Activated CD8-positive, alpha-beta memory T cell treated with anti-CD3 and anti-CD28 coated beads, Interleukin-2, amount 50 U/mL, for 48 hours (primary cell): ENCODE results near the gene SGF29.
"Not testable (repeated sequence)": the region's sequence is repeated elsewhere in the genome, so short reads cannot be mapped to it uniquely, and the experiment has no call there.

Source experiments
- DNase-seq: peaks from one replicate; pipeline ENCODE4 v3.0.0-alpha.2; 2020

The SGF29 gene

GRCh38 chr16:28567292-28567691, 13.6 kb downstream of the SGF29 start:
- DNase-seq, result no peak

GRCh38 chr16:28569021-28569420, 15.3 kb downstream of the SGF29 start:
- DNase-seq, result no peak

GRCh38 chr16:28569968-28570752, 16.4 kb downstream of the SGF29 start:
- DNase-seq, result no peak

GRCh38 chr16:28572696-28573510, 19.2 kb downstream of the SGF29 start:
- no peak for DNase-seq

GRCh38 chr16:28573738-28574718, 20.3 kb downstream of the SGF29 start:
- DNase-seq, result no peak

- DNase-seq, result no peak
Measured at GRCh38 chr16:28574925-28575324, 21.2 kb downstream of the SGF29 start.

- no peak for DNase-seq
Measured at GRCh38 chr16:28575446-28576109, 21.9 kb downstream of the SGF29 start.

GRCh38 chr16:28580726-28581315, 27.1 kb downstream of the SGF29 start:
- no peak for DNase-seq

GRCh38 chr16:28585674-28586073, 32.0 kb downstream of the SGF29 start:
- DNase-seq, result no peak

GRCh38 chr16:28586466-28586865, 32.7 kb downstream of the SGF29 start:
- no peak for DNase-seq

- DNase-seq, result no peak
Measured at GRCh38 chr16:28587386-28587785, 33.7 kb downstream of the SGF29 start.

GRCh38 chr16:28589069-28589468, 35.3 kb downstream of the SGF29 start:
- DNase-seq, result no peak

GRCh38 chr16:28589930-28590329, 36.2 kb downstream of the SGF29 start:
- DNase-seq, result no peak

- DNase-seq, result no peak
Measured at GRCh38 chr16:28590384-28591340, 36.9 kb downstream of the SGF29 start.

- DNase-seq, result no peak
Measured at GRCh38 chr16:28591355-28591754, 37.6 kb downstream of the SGF29 start.

GRCh38 chr16:28592511-28592910, 38.8 kb downstream of the SGF29 start:
- no peak for DNase-seq

- no peak for DNase-seq
Measured at GRCh38 chr16:28592979-28593553, 39.3 kb downstream of the SGF29 start.

- not testable (repeated sequence) for DNase-seq
Measured at GRCh38 chr16:28595451-28595850, 41.7 kb downstream of the SGF29 start.

- no peak for DNase-seq
Measured at GRCh38 chr16:28596115-28596630, 42.5 kb downstream of the SGF29 start.
